Activated CD8-positive, alpha-beta T cell treated with anti-CD3 and anti-CD28 coated beads for 36 hours (primary cell): Measurements from ENCODE around the gene ZFAND2B. TPM values are rescaled to one million over a fixed set of nuclear protein-coding genes. Genes with fewer than 3 reads are reported as not detected.
A peak's percentile ranks its signal among the peaks of the same experiment; 100 is the strongest.

ENCODE experiments used
- ATAC-seq: fragments of 200-7000 bp; cut with Tn5 transposase; one replicate; pipeline ENCODE4 v1.10.0; 2021; ENCODE audit warnings: mild to moderate bottlenecking, moderate library complexity
- CTCF ChIA-PET: fragments of 350-600 bp; sonication (Branson Sonifier 250); formaldehyde crosslinking; loops from one replicate; lab custom pipeline; 2021; ENCODE audit warnings: antibody characterized with exemption; lab: Charles Lee
- POLR2A ChIA-PET: fragments of 350-600 bp; sonication (Branson Sonifier 250); formaldehyde crosslinking; loops from one replicate; lab custom pipeline; 2021; ENCODE audit warnings: antibody characterized with exemption; lab: Charles Lee
- DNase-seq: peaks from one replicate; pipeline ENCODE4 v3.0.0-alpha.2; 2020
- H3K27ac Mint-ChIP-seq: one replicate; pipeline ENCODE4 v1.8.0; 2021; ENCODE audit warnings: mild to moderate bottlenecking, mixed read lengths
- H3K27me3 Mint-ChIP-seq: one replicate; pipeline ENCODE4 v1.8.0; 2021; ENCODE audit warnings: mixed read lengths
- H3K36me3 Mint-ChIP-seq: one replicate; pipeline ENCODE4 v1.8.0; 2021; ENCODE audit warnings: low read depth, mixed read lengths
- H3K4me1 Mint-ChIP-seq: one replicate; pipeline ENCODE4 v1.8.0; 2021; ENCODE audit warnings: low read depth, mixed read lengths
- H3K4me3 Mint-ChIP-seq: one replicate; pipeline ENCODE4 v1.8.0; 2021; ENCODE audit warnings: mild to moderate bottlenecking, moderate library complexity, mixed read lengths
- H3K9me3 Mint-ChIP-seq: one replicate; pipeline ENCODE4 v1.8.0; 2021; ENCODE audit warnings: mixed read lengths
- CTCF ChIP-seq: fragments of 200-600 bp; IDR thresholded peaks from one replicate; pipeline ENCODE4 v1.8.0; 2022; ENCODE audit warnings: antibody characterized with exemption, mild to moderate bottlenecking
- intact Hi-C: fragments of 100-400 bp; cut with micrococcal nuclease; formaldehyde crosslinking; loops from one replicate; pipeline ENCODE4 v1.10.0; 2022
- total RNA-seq, 2 experiments: library from RNA; stranded (reverse); gene quantifications; one replicate each; pipeline ENCODE4 v1.2.3, GENCODE V29; 2021

ZFAND2B gene
- total RNA-seq, 2 experiments from 2014 or later = 31.3 to 33.3 TPM

GRCh38 chr2:219179601-219180465 is 26.7 kb upstream of the ZFAND2B start:
- Mint-ChIP-seq H3K4me1 (peaks cover 44% of the 10 kb centered on the region), H3K4me3 (peak overlapping the region; percentile 97), H3K36me3 (peaks cover 28% of the 10 kb centered on the region), H3K27me3 (no peaks in the 10 kb centered on the region), H3K9me3 (no peaks in the 10 kb centered on the region), H3K27ac (no peak overlapping the region)
- no peak for ATAC-seq
- intact Hi-C loops = no loop called here
- CTCF ChIA-PET = interaction anchor here (0.7 to 2.3 kb wide), 9 partner anchors 9 to 150 kb away, joined by 3 to 10 read pairs (median 4); partner anchors contain the start of genes ANKZF1, ATG9A, NHEJ1 and ZFAND2B
- DNase-seq = no peak
- POLR2A ChIA-PET = interaction anchor here (0.5 to 3.2 kb wide), 7 partner anchors 8 to 73 kb away, joined by 3 to 26 read pairs (median 5); partner anchors contain the start of genes ABCB6, TUBA4B and ZFAND2B
- no peak for TF ChIP-seq CTCF

GRCh38 chr2:219180961-219181360 is 25.6 kb upstream of the ZFAND2B start:
- ChIA-PET CTCF (interaction anchor here (1.3 to 2.3 kb wide), 6 partner anchors 10 to 151 kb away, joined by 3 to 10 read pairs (median 5); partner anchors contain the start of gene NHEJ1), POLR2A (interaction anchor here (0.8 to 3.2 kb wide), 8 partner anchors 9 to 38 kb away, joined by 3 to 26 read pairs (median 4); partner anchors contain the start of genes ABCB6 and ZFAND2B)
- Mint-ChIP-seq H3K9me3 (no peaks in the 10 kb centered on the region), H3K27me3 (no peaks in the 10 kb centered on the region), H3K4me1 (peaks cover 32% of the 10 kb centered on the region), H3K27ac (peak overlapping the region; percentile 83), H3K36me3 (peaks cover 31% of the 10 kb centered on the region), H3K4me3 (no peak overlapping the region)
- no peak for DNase-seq
- no peak for ATAC-seq
- intact Hi-C loops = no loop called here
- TF ChIP-seq CTCF = no peak

- no peaks in the 10 kb centered on the region for H3K27me3 Mint-ChIP-seq
- H3K4me3 Mint-ChIP-seq = no peak overlapping the region
- CTCF ChIA-PET = interaction anchor here (1.2 to 2.3 kb wide), 5 partner anchors 10 to 114 kb away, joined by 3 to 10 read pairs (median 5); partner anchors contain the start of gene ZFAND2B
- POLR2A ChIA-PET = interaction anchor here (0.8 to 3.2 kb wide), 8 partner anchors 10 to 38 kb away, joined by 3 to 26 read pairs (median 4); partner anchors contain the start of genes ABCB6 and ZFAND2B
- no peak for DNase-seq
- ATAC-seq = no peak
- peaks cover 35% of the 10 kb centered on the region for H3K36me3 Mint-ChIP-seq
- TF ChIP-seq CTCF = no peak
- intact Hi-C loops = no loop called here
- peak overlapping the region; percentile 83 for H3K27ac Mint-ChIP-seq
- H3K9me3 Mint-ChIP-seq = no peaks in the 10 kb centered on the region
- H3K4me1 Mint-ChIP-seq = peaks cover 36% of the 10 kb centered on the region
Measured at GRCh38 chr2:219181531-219181930, 25.1 kb upstream of the ZFAND2B start.

- Mint-ChIP-seq H3K4me3 (no peak overlapping the region), H3K36me3 (peaks cover 38% of the 10 kb centered on the region), H3K9me3 (no peaks in the 10 kb centered on the region), H3K27me3 (no peaks in the 10 kb centered on the region), H3K4me1 (peaks cover 44% of the 10 kb centered on the region), H3K27ac (peak overlapping the region; percentile 83)
- ATAC-seq (no peak), DNase-seq (peak; percentile 56)
- POLR2A ChIA-PET = interaction anchor here (0.8 to 3.2 kb wide), 8 partner anchors 8 to 37 kb away, joined by 3 to 26 read pairs (median 4); partner anchors contain the start of genes ABCB6 and ZFAND2B
- intact Hi-C loops = no loop called here
- TF ChIP-seq CTCF = no peak
- CTCF ChIA-PET = interaction anchor here (0.7 to 2.3 kb wide), 11 partner anchors 11 to 124 kb away, joined by 3 to 10 read pairs (median 3); partner anchors contain the start of gene ZFAND2B
Measured at GRCh38 chr2:219182331-219183150, 24.0 kb upstream of the ZFAND2B start.
